B cell (primary cell): Measurements from ENCODE around the gene PCLO.

Source experiments
- EZH2 ChIP-seq: IDR thresholded peaks from 2 replicates; pipeline ENCODE4 v1.6.1; 2012; ENCODE audit warnings: borderline replicate concordance, low read depth, mild to moderate bottlenecking, moderate library complexity, low read length; ENCODE audit not compliant: insufficient read depth, poor library complexity, severe bottlenecking
- TF ChIP-seq, protein P1 (sequence below): fragments of 200-600 bp; IDR thresholded peaks from one replicate; pipeline ENCODE4 v1.8.0; 2022; ENCODE audit warnings: antibody characterized with exemption, mild to moderate bottlenecking

GRCh38 chr7:82964150-82964882 lies 198.4 kb downstream of the PCLO start:
- TF ChIP-seq, protein P1, sequence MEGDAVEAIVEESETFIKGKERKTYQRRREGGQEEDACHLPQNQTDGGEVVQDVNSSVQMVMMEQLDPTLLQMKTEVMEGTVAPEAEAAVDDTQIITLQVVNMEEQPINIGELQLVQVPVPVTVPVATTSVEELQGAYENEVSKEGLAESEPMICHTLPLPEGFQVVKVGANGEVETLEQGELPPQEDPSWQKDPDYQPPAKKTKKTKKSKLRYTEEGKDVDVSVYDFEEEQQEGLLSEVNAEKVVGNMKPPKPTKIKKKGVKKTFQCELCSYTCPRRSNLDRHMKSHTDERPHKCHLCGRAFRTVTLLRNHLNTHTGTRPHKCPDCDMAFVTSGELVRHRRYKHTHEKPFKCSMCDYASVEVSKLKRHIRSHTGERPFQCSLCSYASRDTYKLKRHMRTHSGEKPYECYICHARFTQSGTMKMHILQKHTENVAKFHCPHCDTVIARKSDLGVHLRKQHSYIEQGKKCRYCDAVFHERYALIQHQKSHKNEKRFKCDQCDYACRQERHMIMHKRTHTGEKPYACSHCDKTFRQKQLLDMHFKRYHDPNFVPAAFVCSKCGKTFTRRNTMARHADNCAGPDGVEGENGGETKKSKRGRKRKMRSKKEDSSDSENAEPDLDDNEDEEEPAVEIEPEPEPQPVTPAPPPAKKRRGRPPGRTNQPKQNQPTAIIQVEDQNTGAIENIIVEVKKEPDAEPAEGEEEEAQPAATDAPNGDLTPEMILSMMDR, result no peak
- TF ChIP-seq EZH2, result no peak
